ENCODE data around the gene BARHL2.

BARHL2 gene

DNA sequence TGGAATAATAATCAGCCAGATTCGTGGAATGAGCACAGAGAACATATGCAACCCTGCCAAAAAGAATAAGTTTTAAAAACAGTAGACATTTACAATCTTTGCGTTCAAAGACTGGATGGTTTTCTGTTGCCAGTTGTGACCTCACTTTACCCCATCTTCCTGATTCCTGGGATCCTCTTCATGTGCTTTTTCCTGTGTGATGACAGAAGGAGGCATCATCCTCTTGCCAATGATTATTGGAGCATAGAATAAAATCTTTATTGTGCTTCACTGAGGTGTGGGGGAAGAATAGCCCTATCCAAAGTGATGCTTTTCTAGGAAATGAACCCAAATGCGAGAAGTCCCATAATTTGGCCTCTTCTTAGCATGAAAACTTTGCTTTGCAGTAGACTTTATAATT lies 15.0 kb upstream of the BARHL2 start:
- Histone ChIP-seq H3K9me2 (replicated peaks; ENCODE audit: insufficient read depth, low read length) (no peaks in the 10 kb centered on the region), H3K9me3 (replicated peaks; ENCODE audit: insufficient read depth, low read length) (no peaks in the 10 kb centered on the region), H3K4me3 (ENCODE audit: low read length) (no peak overlapping the region), H3F3A (ENCODE audit: insufficient read depth, low read length) (no peaks in the 10 kb centered on the region), H2AFZ (ENCODE audit: low read length) (no peak overlapping the region), H4K20me1 (ENCODE audit: insufficient read depth, low read length) (no peaks in the 10 kb centered on the region), H3K4me1 (ENCODE audit: low read length) (no peaks in the 10 kb centered on the region), H3K36me3 (replicated peaks; ENCODE audit: insufficient read depth, low read length) (no peaks in the 10 kb centered on the region), H3K27ac (ENCODE audit: low read length) (no peak overlapping the region), H3K79me2 (ENCODE audit: low read length) (no peaks in the 10 kb centered on the region), H3K4me2 (ENCODE audit: low read depth, low read length) (no peak overlapping the region), H3K27me3 (replicated peaks; ENCODE audit: insufficient read depth, low read length) (peaks cover 5% of the 10 kb centered on the region; the same call in 1 of the 2 replicates), H3K9ac (ENCODE audit: low read length) (no peak overlapping the region)
- TF ChIP-seq, protein P1, sequence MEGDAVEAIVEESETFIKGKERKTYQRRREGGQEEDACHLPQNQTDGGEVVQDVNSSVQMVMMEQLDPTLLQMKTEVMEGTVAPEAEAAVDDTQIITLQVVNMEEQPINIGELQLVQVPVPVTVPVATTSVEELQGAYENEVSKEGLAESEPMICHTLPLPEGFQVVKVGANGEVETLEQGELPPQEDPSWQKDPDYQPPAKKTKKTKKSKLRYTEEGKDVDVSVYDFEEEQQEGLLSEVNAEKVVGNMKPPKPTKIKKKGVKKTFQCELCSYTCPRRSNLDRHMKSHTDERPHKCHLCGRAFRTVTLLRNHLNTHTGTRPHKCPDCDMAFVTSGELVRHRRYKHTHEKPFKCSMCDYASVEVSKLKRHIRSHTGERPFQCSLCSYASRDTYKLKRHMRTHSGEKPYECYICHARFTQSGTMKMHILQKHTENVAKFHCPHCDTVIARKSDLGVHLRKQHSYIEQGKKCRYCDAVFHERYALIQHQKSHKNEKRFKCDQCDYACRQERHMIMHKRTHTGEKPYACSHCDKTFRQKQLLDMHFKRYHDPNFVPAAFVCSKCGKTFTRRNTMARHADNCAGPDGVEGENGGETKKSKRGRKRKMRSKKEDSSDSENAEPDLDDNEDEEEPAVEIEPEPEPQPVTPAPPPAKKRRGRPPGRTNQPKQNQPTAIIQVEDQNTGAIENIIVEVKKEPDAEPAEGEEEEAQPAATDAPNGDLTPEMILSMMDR (IDR thresholded peaks at IDR 0.05; ENCODE audit: low read length), result no peak
- TF ChIP-seq EZH2 (optimal IDR thresholded peaks at IDR 0.05; ENCODE audit: low read depth, low read length), result no peak
- no peak for DNase-seq

GRCh38 chr1:90731382-90732050 lies 14.4 kb upstream of the BARHL2 start:
- H3F3A ChIP-seq (ENCODE audit: insufficient read depth, low read length), result no peaks in the 10 kb centered on the region
- no peak for DNase-seq
- H3K79me2 ChIP-seq (ENCODE audit: low read length), result no peaks in the 10 kb centered on the region
- TF ChIP-seq EZH2phosphoT487 (IDR thresholded peaks at IDR 0.05; ENCODE audit: low read length) (no peak), EZH2 (optimal IDR thresholded peaks at IDR 0.05; ENCODE audit: low read depth, low read length) (no peak)
- TF ChIP-seq, protein P1 (IDR thresholded peaks at IDR 0.05; ENCODE audit: low read length), result no peak
- H3K36me3 ChIP-seq (replicated peaks; ENCODE audit: insufficient read depth, low read length), result no peaks in the 10 kb centered on the region
- H3K4me1 ChIP-seq (ENCODE audit: low read length), result no peaks in the 10 kb centered on the region
- H3K27me3 ChIP-seq (replicated peaks; ENCODE audit: insufficient read depth, low read length), result peaks cover 5% of the 10 kb centered on the region; the same call in 1 of the 2 replicates
- no peak overlapping the region for H3K27ac ChIP-seq (ENCODE audit: low read length)
- no peaks in the 10 kb centered on the region for H4K20me1 ChIP-seq (ENCODE audit: insufficient read depth, low read length)
- no peak overlapping the region for H3K4me3 ChIP-seq (ENCODE audit: low read length)
- H3K9me2 ChIP-seq (replicated peaks; ENCODE audit: insufficient read depth, low read length), result no peaks in the 10 kb centered on the region
- no peak overlapping the region for H2AFZ ChIP-seq (ENCODE audit: low read length)
- no peak overlapping the region for H3K9ac ChIP-seq (ENCODE audit: low read length)
- no peaks in the 10 kb centered on the region for H3K9me3 ChIP-seq (replicated peaks; ENCODE audit: insufficient read depth, low read length)
- no peak overlapping the region for H3K4me2 ChIP-seq (ENCODE audit: low read depth, low read length)

DNA sequence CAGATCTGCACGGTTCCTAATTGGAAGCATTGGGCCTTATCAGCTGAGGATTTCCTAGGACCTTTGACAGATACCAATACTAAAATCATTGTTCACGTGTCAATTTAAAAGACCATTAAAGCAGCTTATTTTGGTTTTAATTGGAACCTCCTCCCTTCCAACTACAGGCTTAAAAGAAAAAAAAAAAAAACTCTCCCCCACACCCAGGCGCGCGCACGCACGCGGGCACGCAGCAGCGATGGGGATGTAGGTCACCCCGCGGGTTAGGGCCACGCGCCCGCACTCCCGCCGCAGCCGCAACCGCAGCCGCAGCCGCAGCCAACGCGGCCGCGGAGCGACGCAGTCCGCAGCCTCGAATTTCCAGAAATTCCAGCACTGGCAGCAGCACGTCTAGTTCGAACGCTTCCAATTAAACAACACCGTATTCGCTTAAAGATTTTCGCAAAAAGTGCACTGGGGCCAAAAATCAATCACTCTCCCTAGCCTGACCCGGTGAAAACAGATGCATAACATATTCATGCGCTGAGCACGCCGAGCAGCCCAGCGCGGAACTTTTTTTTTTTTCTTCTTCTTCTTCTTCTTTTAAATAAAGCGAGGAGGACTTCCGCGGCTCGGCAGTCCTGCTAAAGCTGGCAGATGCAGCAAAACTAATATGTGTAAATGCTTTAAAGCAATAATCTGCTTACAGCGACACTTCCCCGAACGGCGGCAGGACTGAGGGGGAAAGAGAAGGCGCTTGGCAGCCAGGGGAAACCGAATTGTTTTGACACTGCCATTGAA lies 13.3 kb upstream of the BARHL2 start:
- no peak overlapping the region for H3K9ac ChIP-seq (ENCODE audit: low read length)
- TF ChIP-seq EZH2 (optimal IDR thresholded peaks at IDR 0.05; ENCODE audit: low read depth, low read length) (no peak), EZH2phosphoT487 (IDR thresholded peaks at IDR 0.05; ENCODE audit: low read length) (no peak)
- TF ChIP-seq, protein P1 (IDR thresholded peaks at IDR 0.05; ENCODE audit: low read length), result no peak
- DNase-seq, result no peak

More for the DNA sequence above, 13.3 kb upstream of the BARHL2 start:
- H2AFZ ChIP-seq (ENCODE audit: low read length), result no peak overlapping the region
- H3K9me3 ChIP-seq (replicated peaks; ENCODE audit: insufficient read depth, low read length), result no peaks in the 10 kb centered on the region
- H3K4me1 ChIP-seq (ENCODE audit: low read length), result no peaks in the 10 kb centered on the region
- no peaks in the 10 kb centered on the region for H3K79me2 ChIP-seq (ENCODE audit: low read length)
- H3F3A ChIP-seq (ENCODE audit: insufficient read depth, low read length), result no peaks in the 10 kb centered on the region
- no peaks in the 10 kb centered on the region for H4K20me1 ChIP-seq (ENCODE audit: insufficient read depth, low read length)
- H3K4me3 ChIP-seq (ENCODE audit: low read length), result no peak overlapping the region
- no peak overlapping the region for H3K4me2 ChIP-seq (ENCODE audit: low read depth, low read length)
- H3K36me3 ChIP-seq (replicated peaks; ENCODE audit: insufficient read depth, low read length), result no peaks in the 10 kb centered on the region
- H3K27me3 ChIP-seq (replicated peaks; ENCODE audit: insufficient read depth, low read length), result peaks cover 10% of the 10 kb centered on the region; the same call in 1 of the 2 replicates
- no peak overlapping the region for H3K27ac ChIP-seq (ENCODE audit: low read length)
- H3K9me2 ChIP-seq (replicated peaks; ENCODE audit: insufficient read depth, low read length), result no peaks in the 10 kb centered on the region
